GM21737 (cell line): ENCODE data around the gene ING5.
"Not testable (repeated sequence)": the region's sequence is repeated elsewhere in the genome, so short reads cannot be mapped to it uniquely, and the experiment has no call there.

ENCODE experiments used
- ATAC-seq: cut with Tn5 transposase; IDR thresholded peaks from one replicate; pipeline ENCODE4 v1.9.1; 2021; ENCODE audit warnings: mild to moderate bottlenecking, moderate library complexity; ENCODE audit not compliant: unreplicated experiment

Gene ING5

GRCh38 chr2:241755777-241756176 lies 53.9 kb downstream of the ING5 start:
- ATAC-seq: no peak

DNA sequence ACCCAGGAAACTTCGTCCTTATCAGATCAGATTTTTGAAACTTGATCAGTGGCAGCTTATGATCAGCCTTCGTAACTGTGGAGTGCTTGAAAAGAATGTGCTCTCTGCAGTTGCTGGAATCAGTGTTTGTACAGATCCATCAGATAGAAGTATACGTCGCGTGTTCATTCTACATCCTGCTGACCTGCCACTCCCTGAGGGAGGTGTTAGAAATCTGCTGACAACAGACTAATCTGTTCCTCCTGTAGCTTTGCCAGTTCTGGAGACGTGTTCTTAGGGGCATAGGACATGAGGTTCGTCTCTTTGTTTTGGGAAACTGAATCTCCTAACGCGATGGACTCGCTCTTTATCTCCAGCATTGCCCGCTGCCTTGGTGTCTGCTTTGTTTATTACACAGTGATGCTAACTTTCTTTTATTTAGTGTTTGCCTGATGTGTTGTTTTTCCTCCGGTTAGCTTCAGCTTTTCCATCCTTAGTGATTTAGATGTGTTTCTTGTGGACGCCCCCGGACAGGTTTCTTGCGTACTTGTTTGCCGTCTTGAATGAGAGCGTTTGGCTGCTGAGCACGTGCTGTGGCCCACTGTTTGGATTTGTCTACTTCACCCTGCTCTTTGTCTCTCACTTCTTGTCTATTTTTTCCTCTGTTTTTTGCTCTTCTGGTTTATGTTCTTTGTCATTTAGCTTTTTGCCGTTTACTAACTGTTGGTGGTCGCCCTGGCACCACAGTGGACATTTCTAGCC lies 57.4 kb downstream of the ING5 start:
- no peak for ATAC-seq

GRCh38 chr2:241759893-241760292 lies 58.1 kb downstream of the ING5 start:
- not testable (repeated sequence) for ATAC-seq

DNA sequence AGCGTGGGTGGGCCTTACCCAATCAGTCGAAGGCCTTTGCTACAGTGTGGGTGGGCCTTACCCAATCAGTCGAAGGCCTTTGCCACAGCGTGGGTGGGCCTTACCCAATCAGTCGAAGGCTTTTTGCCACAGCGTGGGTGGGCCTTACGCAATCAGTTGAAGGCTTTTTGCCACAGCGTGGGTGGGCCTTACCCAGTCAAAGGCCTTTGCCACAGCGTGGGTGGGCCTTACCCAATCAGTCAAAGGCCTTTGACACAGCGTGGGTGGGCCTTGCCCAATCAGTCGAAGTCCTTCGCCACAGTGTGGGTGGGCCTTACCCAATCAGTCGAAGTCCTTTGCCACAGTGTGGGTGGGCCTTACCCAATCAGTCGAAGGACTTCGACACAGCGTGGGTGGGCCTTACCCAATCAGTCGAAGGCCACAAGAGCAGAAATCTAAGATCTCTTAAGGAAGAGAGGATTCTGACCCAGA lies 58.5 kb downstream of the ING5 start:
- ATAC-seq: no peak

GRCh38 chr2:241762321-241762932 lies 60.6 kb downstream of the ING5 start:
- no peak for ATAC-seq

- no peak for ATAC-seq
Observed at GRCh38 chr2:241762933-241763369, 61.1 kb downstream of the ING5 start.

DNA sequence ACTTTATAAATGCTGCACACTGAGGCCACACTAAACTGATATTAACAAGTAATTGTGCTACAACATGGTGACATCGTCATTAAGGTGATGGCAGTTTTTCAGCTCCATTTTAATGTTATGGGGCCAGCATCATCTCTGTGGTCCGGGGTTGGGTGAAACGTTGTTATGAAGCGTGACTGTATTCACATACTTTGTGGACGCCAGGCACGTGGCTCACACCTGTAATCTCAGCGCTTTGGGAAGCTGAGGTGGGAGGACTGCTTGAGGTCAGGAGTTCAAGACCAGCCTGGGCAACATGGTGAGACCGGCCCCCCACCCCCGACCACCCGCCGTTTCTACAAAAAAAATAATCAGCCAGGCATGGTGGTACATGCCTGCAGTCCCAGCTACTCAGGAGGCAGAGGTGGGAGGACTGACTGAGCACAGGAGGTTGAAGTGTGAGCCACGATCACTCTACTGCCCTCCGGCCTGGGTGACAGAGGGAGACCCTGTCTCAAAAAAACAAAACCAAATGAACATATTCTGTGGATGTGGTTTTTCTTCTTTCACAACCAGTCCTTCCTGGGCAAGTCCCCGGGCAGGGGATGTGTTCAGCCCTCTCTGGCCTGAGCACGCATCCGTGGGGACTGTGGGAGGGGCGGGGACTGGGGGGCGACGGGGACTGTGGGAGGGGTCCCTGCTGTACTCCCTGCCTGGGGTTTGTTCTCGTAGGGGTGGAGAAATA lies 61.9 kb downstream of the ING5 start:
- ATAC-seq: no peak

DNA sequence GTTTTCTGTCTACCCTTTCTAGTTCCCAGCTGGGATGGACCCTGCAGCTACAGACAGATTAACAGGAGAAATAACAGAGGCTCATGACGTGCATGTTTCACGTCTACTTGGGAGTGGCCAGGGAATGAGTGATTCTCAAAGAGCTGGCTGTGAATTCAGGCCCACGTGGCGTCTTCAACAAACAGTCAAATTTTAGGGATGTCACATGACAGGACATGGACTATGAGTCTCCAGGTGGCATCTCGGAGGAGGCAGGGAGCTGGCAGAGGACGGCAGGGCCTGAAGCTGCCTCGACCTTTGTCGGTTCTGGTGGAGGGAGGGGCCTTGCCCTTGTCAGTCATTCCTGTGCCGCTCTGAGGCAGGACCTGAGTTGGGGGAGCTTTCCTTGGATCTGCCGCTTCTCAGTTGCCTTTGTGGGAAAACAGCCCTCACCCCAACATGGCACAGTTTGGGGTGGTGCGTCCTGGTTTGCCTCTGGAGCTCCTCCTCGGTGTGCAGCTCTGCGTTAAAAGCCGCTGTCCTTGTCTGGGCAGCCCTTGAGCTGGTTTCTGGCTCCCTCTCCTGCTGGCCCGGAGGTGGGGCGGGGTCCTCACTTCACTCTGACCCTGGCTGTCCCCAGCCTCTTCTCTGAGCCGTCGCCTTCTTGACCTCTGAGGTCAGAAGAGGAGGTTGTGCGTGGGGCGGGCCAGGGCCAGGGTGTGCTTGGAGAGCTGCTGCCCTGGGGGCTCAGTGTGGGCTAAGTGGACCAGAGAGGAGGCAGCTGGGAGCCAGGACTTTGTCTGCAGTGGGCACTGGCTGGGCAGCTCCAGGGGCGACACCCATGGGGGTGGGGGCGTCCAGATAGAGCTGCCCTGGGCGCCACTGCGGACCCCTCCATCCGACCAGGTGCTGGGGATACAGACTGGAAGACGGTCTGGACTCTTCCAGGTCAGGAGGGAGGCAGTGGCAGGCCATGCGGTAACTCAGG lies 62.7 kb downstream of the ING5 start:
- no peak for ATAC-seq

DNA sequence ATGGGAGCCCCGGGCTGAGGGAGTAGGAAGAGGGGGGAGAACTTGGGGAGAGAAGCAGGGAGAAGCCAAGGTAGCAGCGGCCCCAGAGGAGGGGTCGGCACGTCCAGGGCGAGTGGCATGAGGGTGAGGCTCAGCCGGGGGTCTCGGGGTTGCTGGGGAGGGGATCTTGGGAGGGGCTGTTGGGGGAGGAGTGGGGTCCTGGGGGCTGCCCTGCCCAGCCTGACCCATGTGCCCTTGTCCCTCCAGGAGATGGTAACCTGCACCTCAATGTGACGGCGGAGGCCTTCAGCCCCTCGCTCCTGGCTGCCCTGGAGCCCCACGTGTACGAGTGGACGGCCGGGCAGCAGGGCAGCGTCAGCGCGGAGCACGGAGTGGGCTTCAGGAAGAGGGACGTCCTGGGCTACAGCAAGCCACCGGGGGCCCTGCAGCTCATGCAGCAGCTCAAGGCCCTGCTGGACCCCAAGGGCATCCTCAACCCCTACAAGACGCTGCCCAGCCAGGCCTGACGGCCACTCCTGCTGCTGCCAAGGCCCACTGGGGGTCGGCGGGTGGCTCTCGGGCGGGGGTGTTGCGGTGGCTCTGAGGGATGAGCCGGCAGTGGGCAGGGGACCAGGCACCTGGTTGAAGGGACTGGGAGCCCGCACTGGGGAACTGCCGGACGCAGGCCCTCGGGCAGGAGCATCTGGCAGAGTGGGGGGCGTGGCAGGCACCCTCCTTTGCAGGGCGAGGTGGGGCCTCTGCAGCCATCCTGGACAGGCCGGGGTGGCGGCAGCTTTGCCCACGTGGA lies 65.8 kb downstream of the ING5 start:
- ATAC-seq: no peak

GRCh38 chr2:241768251-241768711 lies 66.4 kb downstream of the ING5 start:
- ATAC-seq: no peak

- ATAC-seq: no peak
Observed at GRCh38 chr2:241768850-241769249, 67.0 kb downstream of the ING5 start.

DNA sequence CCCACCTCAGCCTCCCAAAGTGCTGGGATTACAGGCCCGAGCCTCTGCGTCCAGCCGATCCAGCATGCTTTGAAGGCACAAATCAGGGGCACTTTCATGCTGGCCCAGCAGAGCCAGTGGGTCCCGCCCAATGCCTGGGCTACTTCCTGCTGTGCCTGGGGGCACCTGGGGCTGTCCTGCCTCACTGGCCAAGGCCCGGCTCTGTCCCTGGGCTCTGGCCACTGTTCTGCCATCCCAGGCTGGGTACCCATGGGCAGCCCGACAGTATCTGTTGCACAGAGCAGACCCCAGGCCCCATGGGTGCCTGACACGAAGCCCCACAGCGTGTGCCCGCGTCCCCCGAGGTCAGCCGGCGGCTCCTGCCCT lies 68.0 kb downstream of the ING5 start:
- no peak for ATAC-seq

- ATAC-seq: no peak
Observed at GRCh38 chr2:241770185-241770935, 68.5 kb downstream of the ING5 start.

DNA sequence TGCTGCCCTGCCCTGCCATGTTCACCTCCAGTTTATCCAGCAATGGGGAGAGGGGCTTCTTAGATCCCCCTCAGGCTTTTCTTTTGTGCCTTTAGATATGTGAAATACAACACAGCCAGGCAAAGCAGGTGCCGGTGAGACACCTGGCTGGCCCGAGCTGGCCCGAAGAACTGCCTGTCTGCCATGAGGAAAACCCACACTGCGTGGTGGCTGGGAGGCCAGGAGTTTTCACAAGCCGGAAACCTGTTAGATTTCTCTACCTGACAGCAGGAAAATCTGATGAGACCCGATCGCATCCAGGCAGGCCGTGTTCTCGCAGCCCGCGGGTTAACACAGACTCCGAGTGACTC lies 69.1 kb downstream of the ING5 start:
- no peak for ATAC-seq

- no peak for ATAC-seq
Observed at GRCh38 chr2:241771286-241772062, 69.6 kb downstream of the ING5 start.

- ATAC-seq: no peak
Observed at GRCh38 chr2:241772063-241772499, 70.2 kb downstream of the ING5 start.

- ATAC-seq: no peak
Observed at GRCh38 chr2:241773511-241774418, 71.9 kb downstream of the ING5 start.
